ENCODE data around the gene RAP1GAP2.

The RAP1GAP2 gene

DNA sequence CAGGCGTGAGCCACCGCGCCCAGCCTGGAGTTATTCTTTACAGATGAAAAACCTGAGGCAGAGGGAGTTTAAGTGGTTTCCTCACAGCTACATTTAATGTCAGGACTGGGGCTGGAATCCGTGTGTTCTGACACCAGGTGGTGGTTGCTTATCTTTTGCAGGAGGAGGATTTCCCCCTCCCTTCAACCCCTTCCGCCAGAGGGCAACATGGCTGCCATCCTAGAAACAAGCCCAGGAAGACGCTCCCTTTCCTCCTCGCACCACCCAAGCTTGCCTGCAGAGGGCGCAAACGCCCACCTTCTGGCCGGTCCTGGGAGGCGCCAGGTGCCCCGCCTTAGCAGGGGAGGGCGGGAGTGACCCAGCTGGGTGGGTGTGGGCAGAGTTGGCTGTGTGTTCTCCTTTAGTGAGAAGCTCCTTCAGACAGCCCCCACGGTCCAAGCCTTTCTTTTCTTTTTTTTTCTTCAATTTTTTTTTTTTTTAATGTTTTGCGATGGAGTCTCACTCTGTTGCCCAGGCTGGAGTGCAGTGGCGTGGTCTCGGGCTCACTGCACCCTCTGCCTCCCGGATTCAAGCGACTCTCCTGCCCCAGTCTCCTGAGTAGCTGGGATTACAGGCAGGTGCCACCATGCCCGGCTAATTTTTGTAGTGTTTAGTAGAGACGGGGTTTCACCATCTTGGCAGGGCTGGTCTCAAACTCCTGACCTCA is 9.9 kb upstream of the RAP1GAP2 start:
- peak; percentile 30 for DNase-seq

DNA sequence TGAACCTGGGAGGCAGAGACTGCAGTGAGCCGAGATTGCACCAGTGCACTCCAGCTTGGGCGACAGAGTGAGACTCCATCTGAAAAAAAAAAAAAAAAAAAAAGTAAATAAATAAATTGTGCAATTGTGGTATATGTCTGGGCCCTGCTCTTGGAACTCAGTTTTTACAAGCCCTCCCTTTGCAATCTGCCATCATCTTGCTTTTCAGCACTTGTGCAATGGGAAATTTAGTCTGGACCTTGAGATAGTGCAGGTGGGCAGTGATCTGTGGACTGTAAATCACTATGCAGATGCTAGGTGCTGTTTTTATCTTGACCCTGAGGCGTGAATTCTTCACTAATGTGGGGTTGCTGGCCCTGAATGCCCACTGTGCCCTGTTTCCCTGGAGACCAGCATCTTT is 6.5 kb upstream of the RAP1GAP2 start:
- DNase-seq, result no peak

DNA sequence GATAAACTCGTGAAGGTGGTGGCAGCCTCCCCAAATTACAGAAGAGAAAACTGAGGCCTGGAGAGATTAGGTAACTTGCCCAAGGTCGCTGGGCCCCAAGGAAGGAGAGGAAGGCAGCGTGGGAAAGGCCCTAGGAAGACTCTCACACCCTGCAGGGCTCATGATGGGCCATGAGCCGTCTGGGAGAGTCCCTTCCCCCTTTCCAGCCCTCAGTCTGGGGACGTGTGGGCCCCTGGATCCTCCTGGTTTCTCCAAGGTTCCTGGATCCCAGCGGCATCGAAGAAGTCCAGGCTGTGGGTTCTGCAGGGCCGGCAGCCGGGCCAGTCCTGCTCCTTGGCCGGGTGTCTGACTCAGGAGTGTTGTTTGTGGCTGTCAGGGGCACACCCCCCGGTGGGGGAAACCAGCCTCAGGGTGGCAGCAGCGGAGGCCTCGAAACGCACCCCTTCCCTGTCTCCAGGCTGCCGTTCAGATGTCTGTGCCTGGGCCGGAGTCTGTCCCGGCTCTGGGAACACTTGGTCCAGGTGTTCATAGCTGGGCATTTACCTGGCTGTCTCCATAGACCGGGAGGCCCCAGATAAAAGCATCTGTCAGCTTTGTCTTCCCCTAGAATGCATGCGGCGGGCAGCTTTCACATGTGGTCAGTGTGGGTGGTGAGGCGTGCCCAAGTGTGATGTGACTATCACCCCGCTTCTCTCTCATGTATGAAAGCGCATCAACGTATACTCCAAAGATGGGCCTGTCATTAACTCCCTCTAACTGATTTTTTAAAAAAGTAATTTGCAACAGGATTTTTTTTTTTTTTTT is 3.7 kb upstream of the RAP1GAP2 start:
- DNase-seq, result no peak

DNA sequence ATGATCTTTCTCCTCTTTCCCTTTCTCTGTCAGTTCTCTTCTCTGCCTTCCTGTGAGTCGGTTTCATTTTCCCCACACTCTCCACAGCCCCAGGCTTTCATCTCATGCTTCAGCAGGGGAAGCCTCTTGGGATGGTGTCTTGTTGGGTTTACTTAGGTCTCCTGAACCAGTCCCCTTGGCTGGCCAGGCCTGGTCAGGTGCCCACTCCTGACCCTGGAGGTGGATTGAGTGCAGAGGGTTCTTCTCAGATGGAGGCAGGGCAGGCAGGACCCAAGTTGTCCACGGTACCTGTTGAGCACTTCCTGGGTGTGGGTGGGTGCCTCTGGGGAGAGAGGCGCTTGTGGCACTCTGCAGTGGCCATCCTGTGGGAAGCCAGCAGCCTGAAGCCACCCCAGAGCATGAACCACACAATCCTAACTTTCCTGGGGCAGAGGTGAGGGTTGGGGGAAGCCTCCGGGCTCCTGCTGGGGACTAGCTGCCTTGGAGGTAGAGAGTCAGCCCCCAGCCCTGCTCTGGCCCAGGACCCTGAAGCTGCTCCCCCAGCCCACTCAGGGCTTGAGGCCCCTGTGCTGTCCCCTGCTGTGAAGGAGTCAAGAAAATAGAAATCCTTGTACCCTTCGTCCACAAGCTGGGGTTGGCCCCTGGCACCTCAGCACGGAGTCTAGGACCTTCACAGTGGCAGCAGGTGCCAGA is 2.0 kb upstream of the RAP1GAP2 start:
- no peak for DNase-seq

DNA sequence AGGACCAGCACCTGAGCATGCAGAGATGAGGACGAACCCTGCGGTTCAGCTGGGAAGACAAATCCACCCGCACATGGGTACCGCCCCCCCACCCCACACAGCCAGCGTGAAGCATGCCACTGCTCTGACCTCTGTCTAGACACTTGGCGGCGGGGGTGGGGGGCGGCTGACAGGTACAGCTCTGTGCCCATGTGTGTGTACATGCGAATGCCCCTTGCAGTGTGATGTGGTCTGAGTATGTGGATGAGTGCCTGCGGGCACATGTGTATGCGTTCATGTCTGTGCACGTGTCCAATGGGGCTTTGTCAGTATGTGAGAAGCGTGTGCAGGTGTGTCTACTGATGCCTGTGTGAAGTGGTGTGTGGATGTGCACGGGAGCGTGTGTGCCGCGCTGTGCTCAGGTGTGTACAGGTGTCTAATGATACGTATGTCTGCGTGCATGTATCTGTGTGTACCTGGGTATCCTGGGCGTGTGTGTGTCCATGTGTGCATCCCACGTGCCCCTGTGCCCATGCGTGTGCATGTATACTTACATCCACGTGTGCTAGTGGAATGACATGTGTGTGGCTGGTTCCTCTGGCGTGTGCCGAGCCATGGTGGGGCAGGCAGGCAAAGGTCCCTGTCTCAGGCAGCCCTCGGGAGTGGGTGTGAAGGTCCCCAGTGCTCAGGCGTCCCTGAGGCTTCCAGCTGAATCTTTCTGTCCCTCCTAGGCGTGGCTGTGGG is 636 bp upstream of the RAP1GAP2 start:
- no peak for DNase-seq

DNA sequence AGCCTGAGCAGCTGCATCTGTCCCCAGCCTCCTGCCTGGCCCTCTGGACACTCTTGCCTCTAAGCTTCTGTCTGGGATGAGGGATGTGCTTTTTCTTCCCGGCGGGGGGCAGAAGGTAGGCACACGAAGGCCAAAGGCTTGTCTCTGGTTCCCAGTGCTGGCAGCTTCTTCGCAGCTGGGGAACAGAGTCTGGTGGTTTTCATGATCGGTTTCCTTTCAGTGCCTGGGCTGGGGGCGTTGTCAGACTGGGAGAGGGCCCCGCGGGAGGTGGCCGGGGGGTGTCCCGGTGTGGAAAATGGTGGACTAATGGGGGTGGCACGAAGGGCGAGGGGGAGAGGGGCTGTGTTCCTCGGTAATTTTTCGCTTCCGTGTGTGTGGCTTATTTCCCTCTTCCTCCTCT is 988 bp downstream of the RAP1GAP2 start:
- no peak for DNase-seq

DNA sequence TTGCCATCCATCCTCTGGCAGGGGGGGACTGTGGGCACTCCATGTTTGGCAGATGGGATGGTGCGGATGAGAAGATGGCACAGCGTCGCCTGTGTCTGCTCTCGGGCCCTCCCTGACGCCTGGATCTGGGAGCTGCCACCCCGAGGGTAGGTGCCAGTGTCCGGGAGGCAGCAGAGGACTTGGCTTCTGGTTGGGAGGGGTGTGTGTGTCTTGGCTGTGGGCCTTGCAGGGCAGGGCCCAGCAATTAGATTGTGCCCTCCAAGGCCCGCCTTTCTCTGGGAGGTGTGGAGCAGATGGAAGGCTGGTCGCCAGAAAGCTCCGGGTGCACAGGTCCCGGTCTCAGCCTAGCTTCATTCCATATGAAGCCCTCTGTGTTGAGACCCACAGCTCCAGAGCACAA is 1.4 kb downstream of the RAP1GAP2 start:
- DNase-seq, result no peak

DNA sequence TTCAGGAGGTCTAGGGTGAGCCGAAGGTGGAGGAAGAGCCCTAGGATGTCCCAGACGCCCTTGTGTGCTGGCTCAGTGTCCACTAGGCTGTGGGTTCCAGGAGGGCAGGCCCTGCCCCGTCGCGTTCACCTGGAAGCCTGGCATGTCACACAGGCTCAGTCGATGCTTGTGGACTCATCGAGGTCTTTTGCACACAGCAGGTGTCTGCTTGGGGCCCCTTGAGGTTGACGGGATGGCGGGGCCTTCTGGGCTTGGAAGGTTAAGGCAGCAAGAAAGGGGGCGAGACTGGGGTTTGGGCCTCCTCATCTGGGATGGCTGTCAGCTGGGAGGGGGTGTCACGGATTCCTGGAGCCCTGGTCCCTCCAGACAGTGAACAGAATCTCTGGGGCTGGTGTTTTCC is 1.9 kb downstream of the RAP1GAP2 start:
- DNase-seq, result no peak

DNA sequence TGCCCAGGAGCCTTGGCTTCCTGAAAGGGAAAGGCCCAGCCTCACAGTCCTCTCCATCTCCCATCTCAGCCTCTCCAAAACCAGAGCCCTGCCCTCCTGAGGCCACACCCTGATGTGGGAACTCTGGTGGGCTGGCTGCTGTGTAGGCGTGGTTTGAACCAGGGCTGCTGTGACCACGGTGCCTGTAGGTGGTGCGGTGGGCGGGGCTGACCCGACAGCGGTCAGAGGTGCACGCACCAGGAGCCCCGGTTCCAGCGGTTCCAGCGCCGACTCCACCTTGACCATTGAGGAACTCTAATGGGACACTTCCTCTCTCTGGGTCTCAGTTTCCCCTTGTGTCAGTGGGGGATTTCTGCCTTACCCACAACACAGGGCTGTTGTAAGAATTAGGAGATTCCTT is 2.4 kb downstream of the RAP1GAP2 start:
- no peak for DNase-seq

DNA sequence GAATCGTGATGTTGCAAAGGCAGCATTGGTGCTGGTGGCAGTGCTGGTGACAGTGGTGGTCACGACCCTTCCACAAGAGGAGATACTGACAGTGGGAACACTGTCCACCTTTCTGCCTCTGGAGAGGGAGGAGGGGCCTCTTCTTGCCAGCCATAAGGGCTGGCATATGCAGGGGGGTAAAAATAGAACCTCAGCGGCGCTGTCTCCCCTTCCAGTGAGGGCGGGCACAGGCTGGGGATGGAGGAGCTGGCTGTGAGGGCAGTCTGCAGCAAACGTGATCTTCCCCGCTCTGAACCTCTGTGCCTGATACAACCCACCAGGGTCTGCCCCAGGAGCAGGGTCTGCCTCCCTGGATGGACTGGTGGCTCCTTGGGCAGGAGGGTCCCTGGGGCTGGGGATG is 3.4 kb downstream of the RAP1GAP2 start:
- no peak for DNase-seq

DNA sequence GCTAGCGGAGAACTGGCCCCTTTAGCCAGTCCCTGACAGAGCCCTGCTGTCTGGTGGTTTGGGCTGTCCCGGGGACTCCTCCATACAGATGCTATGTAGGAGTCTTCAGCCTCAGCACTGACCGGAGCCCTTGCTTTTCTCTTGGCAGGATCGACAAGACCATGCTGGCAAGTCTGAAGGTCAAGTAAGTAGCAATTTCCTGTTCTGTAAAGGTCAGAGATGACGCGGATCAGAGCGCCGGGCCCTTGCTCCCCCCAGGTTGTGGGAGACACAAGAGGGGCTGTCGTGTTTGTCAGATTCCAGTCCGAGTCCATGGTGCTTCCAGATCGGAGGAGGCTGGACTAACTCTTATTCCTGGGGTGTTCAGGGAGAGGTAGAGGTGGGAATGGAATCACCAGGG is 4.1 kb downstream of the RAP1GAP2 start:
- DNase-seq, result no peak

DNA sequence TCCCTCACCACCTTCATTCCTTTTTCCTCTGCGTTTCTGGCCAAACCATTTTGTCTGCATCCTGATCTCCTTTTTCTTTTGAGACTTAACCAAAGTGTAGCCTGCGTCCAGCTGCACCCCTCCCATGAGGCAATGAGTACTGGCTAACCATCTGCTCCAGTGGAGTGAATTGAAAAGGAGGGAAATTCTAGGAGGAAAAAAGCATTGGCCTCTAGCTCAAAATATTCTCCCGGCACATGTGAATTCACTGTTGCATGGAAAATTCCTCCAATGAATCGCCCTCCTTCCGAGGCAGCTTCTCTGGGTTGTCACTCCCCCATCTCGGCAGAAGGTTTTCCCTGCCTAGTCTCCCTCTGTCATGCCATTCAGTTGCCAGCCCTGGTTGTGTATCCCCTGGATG is 5.6 kb downstream of the RAP1GAP2 start:
- DNase-seq, result no peak

DNA sequence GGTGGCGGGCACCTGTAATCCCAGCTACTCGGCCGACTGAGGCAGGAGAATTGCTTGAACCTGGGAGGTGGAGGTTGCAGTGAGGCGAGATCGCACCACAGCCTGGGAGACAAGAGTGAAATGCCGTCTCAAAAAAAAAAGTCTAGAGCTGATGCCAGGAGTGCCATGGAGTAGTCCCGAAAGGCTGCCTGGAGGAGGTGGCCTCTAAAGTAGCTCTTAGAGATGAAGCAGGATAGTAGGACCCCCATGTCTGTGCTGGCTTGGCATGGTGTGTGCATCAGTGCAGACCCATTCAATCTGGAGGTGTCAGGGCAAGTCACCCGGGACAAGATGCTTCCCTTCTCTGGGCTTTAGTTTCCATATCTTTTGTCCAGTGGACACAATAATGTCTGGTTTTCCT is 6.3 kb downstream of the RAP1GAP2 start:
- DNase-seq, result no peak

DNA sequence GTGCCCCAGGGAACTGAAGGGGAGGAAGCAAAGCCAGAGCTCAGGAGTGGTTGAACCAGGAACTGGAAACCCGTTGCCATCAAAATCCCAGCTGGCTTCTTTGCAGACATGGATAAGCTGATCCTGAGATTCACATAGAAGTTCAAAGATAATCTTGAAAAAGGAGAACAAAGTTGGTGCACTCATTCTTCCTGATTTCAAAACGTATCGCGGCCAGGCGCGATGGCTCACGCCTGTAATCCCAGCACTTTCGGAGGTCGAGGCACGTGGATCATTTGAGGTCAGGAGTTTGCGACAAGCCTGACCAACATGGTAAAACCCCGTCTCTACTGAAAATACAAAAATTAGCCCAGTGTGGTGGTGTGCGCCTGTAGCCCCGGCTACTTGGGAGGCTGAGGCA is 7.1 kb downstream of the RAP1GAP2 start:
- DNase-seq, result no peak

DNA sequence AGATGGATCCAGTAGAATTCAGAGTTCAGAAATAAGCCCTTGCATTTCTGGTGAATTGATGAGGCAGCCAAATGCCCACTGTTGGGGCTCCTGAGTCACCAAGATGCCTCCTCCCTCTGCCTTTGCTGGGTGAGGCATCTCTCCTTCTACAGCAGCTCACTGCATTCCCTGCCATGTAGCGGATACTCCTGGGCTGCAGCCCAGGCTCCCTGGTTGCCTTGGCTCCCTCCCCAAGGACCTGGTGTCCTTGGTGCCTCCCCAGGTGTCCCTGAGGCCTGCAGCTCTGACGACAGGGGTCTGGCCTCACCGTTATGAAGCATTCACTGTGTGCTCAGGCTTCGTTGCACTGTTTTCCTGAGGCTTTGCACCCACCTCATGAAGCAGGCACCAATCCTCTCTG is 7.7 kb downstream of the RAP1GAP2 start:
- no peak for DNase-seq

DNA sequence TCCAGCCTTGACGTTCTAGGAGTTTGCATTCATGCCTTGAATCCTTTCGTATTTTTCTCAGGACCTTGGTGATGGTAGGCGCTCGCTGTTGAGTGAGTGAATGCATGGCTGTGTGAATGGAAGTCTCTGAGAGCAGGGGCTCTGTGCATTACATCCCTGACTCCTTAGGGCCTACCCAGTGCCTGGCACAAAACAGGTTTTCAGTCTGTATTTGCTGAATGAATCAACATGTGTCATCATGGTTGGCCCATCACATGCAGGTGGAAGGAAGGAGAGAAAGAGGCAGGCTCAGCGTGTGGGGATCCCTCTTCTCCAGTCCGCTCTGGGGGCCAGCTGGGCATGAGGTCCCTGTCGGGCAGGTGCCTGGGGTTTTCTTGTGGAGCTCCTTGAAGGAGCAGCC is 8.7 kb downstream of the RAP1GAP2 start:
- no peak for DNase-seq

DNA sequence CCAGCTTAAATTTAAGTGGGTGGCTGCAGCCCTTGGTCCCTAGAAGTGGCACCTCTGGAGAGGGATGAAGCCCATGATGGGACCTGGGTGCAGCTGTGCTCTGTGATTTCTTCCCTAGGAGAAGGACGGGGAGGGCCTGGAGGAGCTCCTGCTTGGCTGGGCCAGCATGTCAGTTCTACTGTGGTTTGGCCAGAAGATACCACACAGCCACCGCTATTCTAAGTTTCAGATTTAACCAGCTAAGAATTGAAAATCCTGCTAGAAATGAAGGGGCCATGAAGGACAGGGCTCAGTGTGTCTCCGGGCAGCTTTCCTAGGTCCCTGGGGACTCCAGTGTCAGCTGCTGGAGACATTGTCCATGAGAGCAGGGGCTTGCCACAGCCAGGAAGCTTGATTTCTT is 9.7 kb downstream of the RAP1GAP2 start:
- DNase-seq, result no peak

DNA sequence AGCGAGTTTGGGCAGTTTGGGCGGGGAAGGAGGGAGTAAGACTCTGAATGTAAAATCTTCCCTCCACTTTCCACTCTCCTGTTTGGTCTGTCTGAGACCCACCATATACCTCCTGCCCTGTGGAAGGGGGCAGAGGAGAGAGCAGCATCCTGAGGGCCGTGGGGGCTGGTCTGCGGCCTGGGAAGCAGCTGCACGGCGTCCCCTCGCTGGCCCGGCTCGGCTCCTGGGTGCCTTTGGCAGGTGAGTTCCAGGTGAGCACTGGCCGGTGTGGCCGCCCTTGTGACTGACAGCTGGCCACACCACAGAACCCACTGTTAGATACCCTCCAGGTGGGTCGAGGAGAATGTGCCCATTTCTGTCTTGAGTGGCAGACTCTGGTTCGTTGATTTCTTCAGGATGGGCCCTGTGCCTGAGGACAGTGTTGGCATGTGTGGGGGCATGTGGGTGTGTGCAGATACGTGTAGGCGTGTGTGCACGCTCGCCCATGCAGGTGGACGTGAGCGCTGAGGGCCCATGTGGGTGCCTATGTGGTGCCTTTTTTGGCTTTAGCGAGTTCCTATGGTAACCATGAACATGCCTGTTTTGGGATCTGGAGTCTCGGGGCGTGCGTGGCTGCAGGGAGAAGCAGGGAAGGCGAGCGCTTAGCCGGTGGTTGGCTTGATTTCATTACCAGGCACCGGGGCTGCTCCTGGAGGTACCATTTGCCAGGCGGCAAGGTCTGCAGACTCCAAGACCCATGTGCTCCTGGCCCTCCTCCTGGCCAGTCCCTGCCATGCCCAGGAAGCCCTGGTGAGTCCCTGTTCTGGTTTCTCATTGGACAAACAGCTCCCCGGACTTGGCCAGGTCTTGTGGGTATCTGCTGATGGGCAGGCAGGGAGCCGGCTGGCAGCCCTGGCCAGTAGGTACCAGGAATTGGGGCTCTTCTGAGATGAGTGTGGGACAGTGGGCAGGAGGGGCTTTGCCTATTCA is 12.4 kb downstream of the RAP1GAP2 start:
- DNase-seq, result no peak

DNA sequence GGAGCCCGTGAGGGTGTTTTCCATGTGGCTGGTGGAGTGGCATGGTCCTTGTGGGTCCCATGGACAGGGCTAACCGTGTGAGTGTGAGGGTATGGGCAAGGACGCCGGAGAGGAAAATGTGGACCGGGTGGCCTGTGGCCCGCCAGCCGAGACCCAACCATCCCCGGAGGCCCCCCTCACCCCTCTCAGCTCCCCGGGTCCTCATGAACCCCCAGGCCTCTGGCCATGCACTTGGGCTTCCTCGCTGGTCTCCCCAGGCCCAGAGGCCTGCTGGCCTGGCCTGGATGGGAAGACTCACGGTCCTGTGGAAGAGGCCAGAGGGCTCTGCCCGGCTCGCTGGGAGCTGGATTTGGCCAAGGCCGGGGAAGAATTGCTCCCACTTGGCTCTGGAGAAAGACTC is 13.1 kb downstream of the RAP1GAP2 start:
- no peak for DNase-seq

DNA sequence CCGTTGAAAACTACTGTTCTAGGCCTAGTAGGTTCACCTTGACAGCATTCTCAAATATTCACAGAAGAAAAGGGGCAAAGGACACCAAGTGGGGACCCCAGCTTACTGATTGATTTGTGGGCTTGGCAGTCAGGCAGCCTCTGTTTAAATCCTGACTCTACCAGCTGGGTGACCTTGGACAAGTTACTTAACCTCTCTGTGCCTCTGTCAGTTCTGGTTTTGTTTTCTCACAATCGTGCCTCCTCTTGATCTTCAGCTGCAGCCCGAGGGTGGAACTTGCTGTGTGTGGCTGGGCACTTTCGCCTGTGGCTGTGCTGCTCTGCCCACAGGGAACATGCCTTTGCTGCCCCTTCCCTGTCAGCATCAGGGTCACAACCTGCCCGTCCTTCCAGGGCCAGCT is 17.8 kb downstream of the RAP1GAP2 start:
- DNase-seq, result no peak

DNA sequence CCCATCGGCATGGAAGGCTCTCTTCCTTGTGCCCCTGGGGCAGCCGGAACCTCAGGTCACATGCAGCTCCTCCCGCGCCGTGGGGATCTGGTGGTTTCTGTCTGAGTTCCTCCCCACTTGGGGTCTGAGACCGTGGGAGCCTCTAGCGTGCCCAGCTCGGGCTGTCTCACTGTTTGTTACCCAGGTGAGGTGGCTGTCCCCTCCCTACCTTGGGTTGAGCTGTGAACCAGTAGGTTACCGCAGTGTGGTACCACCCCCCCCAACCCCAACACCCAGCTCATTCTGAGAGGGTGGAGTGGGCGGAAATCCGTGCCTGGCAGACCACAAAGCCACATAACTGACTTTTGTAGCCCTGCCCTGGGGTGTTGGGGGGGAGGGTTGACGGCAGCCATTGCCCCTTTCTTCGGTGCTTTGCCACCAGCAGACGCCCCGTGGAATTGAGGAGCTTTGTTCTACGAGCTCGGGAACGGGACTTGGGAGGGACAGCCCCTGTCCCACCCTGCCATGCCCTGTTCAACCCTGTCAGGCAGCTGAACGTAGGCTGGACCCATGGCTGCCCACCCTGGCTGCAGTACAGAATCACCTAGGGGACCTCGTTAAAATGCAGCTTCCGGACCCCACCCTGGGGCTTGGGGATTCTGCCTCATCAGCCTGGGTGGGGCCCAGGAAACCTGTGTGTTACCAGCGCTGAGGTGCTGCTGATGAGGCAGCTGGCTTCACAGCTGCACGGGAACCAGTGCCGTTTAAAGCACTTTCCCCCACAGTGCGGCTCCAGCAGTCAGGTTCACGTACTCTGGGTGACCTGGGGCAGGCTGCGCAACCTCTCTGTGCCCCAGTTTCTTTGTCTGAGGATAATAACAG is 18.5 kb downstream of the RAP1GAP2 start:
- DNase-seq, result no peak
